ENCODE results near the gene RBBP8. TPM values are rescaled to one million over a fixed set of nuclear protein-coding genes. Genes with fewer than 3 reads are reported as not detected.

Gene RBBP8
- total RNA-seq, 1 donor from 2014 or later = 19.3 TPM

- Mint-ChIP-seq H3K27me3 (ENCODE audit: unreplicated experiment) (no peaks in the 10 kb centered on the region), H3K36me3 (ENCODE audit: unreplicated experiment) (peaks cover 6% of the 10 kb centered on the region), H3K27ac (ENCODE audit: unreplicated experiment) (no peak overlapping the region), H3K9me3 (ENCODE audit: unreplicated experiment) (no peaks in the 10 kb centered on the region), H3K4me1 (ENCODE audit: unreplicated experiment) (peaks cover 13% of the 10 kb centered on the region), H3K4me3 (ENCODE audit: unreplicated experiment) (no peak overlapping the region)
- DNase-seq (ENCODE audit: extremely low spot score, unreplicated experiment) = no peak
- TF ChIP-seq, protein P1, sequence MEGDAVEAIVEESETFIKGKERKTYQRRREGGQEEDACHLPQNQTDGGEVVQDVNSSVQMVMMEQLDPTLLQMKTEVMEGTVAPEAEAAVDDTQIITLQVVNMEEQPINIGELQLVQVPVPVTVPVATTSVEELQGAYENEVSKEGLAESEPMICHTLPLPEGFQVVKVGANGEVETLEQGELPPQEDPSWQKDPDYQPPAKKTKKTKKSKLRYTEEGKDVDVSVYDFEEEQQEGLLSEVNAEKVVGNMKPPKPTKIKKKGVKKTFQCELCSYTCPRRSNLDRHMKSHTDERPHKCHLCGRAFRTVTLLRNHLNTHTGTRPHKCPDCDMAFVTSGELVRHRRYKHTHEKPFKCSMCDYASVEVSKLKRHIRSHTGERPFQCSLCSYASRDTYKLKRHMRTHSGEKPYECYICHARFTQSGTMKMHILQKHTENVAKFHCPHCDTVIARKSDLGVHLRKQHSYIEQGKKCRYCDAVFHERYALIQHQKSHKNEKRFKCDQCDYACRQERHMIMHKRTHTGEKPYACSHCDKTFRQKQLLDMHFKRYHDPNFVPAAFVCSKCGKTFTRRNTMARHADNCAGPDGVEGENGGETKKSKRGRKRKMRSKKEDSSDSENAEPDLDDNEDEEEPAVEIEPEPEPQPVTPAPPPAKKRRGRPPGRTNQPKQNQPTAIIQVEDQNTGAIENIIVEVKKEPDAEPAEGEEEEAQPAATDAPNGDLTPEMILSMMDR (IDR thresholded peaks at IDR 0.05) = no peak
Observed at GRCh38 chr18:23032030-23032582, 99.0 kb downstream of the RBBP8 start.

GRCh38 chr18:23033056-23033455 lies 99.9 kb downstream of the RBBP8 start:
- peaks cover 4% of the 10 kb centered on the region for H3K36me3 Mint-ChIP-seq (ENCODE audit: unreplicated experiment)
- no peak overlapping the region for H3K4me3 Mint-ChIP-seq (ENCODE audit: unreplicated experiment)
- peak; percentile 36 for DNase-seq (ENCODE audit: extremely low spot score, unreplicated experiment)
- H3K27ac Mint-ChIP-seq (ENCODE audit: unreplicated experiment) = no peak overlapping the region
- H3K27me3 Mint-ChIP-seq (ENCODE audit: unreplicated experiment) = no peaks in the 10 kb centered on the region
- H3K9me3 Mint-ChIP-seq (ENCODE audit: unreplicated experiment) = no peaks in the 10 kb centered on the region
- TF ChIP-seq, protein P1 (IDR thresholded peaks at IDR 0.05) = no peak
- peaks cover 14% of the 10 kb centered on the region for H3K4me1 Mint-ChIP-seq (ENCODE audit: unreplicated experiment)

GRCh38 chr18:23036660-23037201 lies 103.6 kb downstream of the RBBP8 start:
- no peaks in the 10 kb centered on the region for H3K36me3 Mint-ChIP-seq (ENCODE audit: unreplicated experiment)
- no peaks in the 10 kb centered on the region for H3K27me3 Mint-ChIP-seq (ENCODE audit: unreplicated experiment)
- H3K4me3 Mint-ChIP-seq (ENCODE audit: unreplicated experiment) = no peak overlapping the region
- no peaks in the 10 kb centered on the region for H3K9me3 Mint-ChIP-seq (ENCODE audit: unreplicated experiment)
- DNase-seq (ENCODE audit: extremely low spot score, unreplicated experiment) = peak; percentile 2
- H3K4me1 Mint-ChIP-seq (ENCODE audit: unreplicated experiment) = peaks cover 26% of the 10 kb centered on the region
- TF ChIP-seq, protein P1 (IDR thresholded peaks at IDR 0.05) = no peak
- H3K27ac Mint-ChIP-seq (ENCODE audit: unreplicated experiment) = no peak overlapping the region

GRCh38 chr18:23037646-23038045 lies 104.5 kb downstream of the RBBP8 start:
- no peaks in the 10 kb centered on the region for H3K36me3 Mint-ChIP-seq (ENCODE audit: unreplicated experiment)
- H3K4me1 Mint-ChIP-seq (ENCODE audit: unreplicated experiment) = peaks cover 17% of the 10 kb centered on the region
- peak; percentile 17 for DNase-seq (ENCODE audit: extremely low spot score, unreplicated experiment)
- no peaks in the 10 kb centered on the region for H3K9me3 Mint-ChIP-seq (ENCODE audit: unreplicated experiment)
- no peaks in the 10 kb centered on the region for H3K27me3 Mint-ChIP-seq (ENCODE audit: unreplicated experiment)
- no peak overlapping the region for H3K4me3 Mint-ChIP-seq (ENCODE audit: unreplicated experiment)
- TF ChIP-seq, protein P1 (IDR thresholded peaks at IDR 0.05) = no peak
- no peak overlapping the region for H3K27ac Mint-ChIP-seq (ENCODE audit: unreplicated experiment)

DNA sequence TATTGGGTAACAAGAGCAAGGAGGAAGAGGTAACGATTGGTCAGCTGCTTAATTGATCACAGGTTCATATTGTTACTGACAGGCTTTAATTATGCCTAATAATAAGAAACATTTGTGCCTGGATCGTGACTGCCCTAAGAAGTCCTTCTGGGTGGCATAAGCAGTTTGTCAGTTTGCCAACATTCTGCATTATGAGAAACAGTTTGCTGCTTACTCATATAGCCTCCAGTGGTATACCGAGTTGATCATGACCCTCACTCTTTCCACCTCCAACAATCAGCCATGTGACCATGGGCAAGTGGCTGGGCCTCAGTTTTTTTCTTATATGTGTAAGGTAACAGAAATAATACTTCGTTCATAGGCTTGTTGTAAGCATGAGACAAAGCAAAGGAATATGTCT lies 105.6 kb downstream of the RBBP8 start:
- H3K27me3 Mint-ChIP-seq (ENCODE audit: unreplicated experiment) = no peaks in the 10 kb centered on the region
- no peaks in the 10 kb centered on the region for H3K36me3 Mint-ChIP-seq (ENCODE audit: unreplicated experiment)
- peak overlapping the region; percentile 46 for H3K27ac Mint-ChIP-seq (ENCODE audit: unreplicated experiment)
- peak; percentile 56 for DNase-seq (ENCODE audit: extremely low spot score, unreplicated experiment)
- H3K4me1 Mint-ChIP-seq (ENCODE audit: unreplicated experiment) = peaks cover 13% of the 10 kb centered on the region
- TF ChIP-seq, protein P1 (IDR thresholded peaks at IDR 0.05) = no peak
- H3K4me3 Mint-ChIP-seq (ENCODE audit: unreplicated experiment) = no peak overlapping the region
- no peaks in the 10 kb centered on the region for H3K9me3 Mint-ChIP-seq (ENCODE audit: unreplicated experiment)

All from osteocyte (in vitro differentiated cells).